Esophagus squamous epithelium (tissue), 5 donors: ENCODE measurements around the gene GBGT1. TPM values are rescaled to one million over a fixed set of nuclear protein-coding genes. Genes with fewer than 3 reads are reported as not detected.
A peak's percentile ranks its signal among the peaks of the same experiment; 100 is the strongest.

Experiments
- DNase-seq: peaks from one replicate; lab custom pipeline; 2025; lab: John Stamatoyannopoulos, UW
- H3K27ac ChIP-seq, 4 donors: fragments of 200-600 bp; sonication (generic); one replicate each; pipeline ENCODE4 v1.5.1; 2016 to 2019; ENCODE audit warnings: mild to moderate bottlenecking in 1 of 4
- H3K27me3 ChIP-seq, 4 donors: fragments of 200-600 bp; sonication (generic); 1 replicate in 3 of 4; 2 replicates in 1 of 4; pipeline versions ENCODE4 v1.5.1 to v1.6.0; 2017 to 2021; ENCODE audit warnings: antibody characterized with exemption in 1 of 4
- H3K36me3 ChIP-seq, 3 donors: fragments of 200-600 bp; sonication (generic); one replicate each; pipeline ENCODE4 v1.5.1; 2016 to 2019
- H3K4me1 ChIP-seq, 3 donors: fragments of 200-600 bp; sonication (generic); one replicate each; pipeline ENCODE4 v1.5.1; 2017 to 2019
- H3K4me3 ChIP-seq, 4 donors: fragments of 200-600 bp; sonication (generic); 1 replicate in 3 of 4; 2 replicates in 1 of 4; pipeline ENCODE4 v1.5.1; 2016 to 2019; ENCODE audit warnings: mild to moderate bottlenecking in 2 of 4, moderate library complexity in 1 of 4
- H3K9me3 ChIP-seq, 3 donors: fragments of 200-600 bp; sonication (generic); one replicate each; pipeline ENCODE4 v1.5.1; 2016 to 2019
- POLR2A ChIP-seq, 4 donors: fragments of 450-650 bp; IDR thresholded peaks; one replicate each; pipeline ENCODE4 v1.6.1; 2017; ENCODE audit warnings: antibody characterized with exemption in 4 of 4, mild to moderate bottlenecking in 4 of 4, moderate library complexity in 3 of 4
- WGBS, 2 donors: methylation state at CpG; one replicate each; pipeline ENCODE4 v1.1.5; 2018; 5-methylcytosine and 5-hydroxymethylcytosine counted together
- intact Hi-C: fragments of 100-400 bp; cut with DNase I; formaldehyde crosslinking; loops from one replicate; pipeline ENCODE4 v1.15.0; 2022
- total RNA-seq, 4 donors: library from RNA; depleted of rRNA; stranded (reverse); fragments of >200 nt; gene quantifications; one replicate each; pipeline ENCODE4 v1.1.0, GENCODE V29; 2016
- TF ChIP-seq, protein P1 (sequence below), 6 experiments: fragments of 450-650 bp in 4 of 6; fragments of 200-600 bp in 2 of 6; sonication (generic) in 2 of 6; IDR thresholded peaks; one replicate each; pipeline ENCODE4 v1.5.1; 2016 to 2019; ENCODE audit warnings: antibody characterized with exemption in 6 of 6, mild to moderate bottlenecking in 4 of 6, moderate library complexity in 4 of 6
- donor health status: DM: yes; HTN: yes; CAD: no.

Gene GBGT1
- total RNA-seq, 4 donors from 2014 or later, result 3.0 to 8.8 (median 3.8) TPM

DNA sequence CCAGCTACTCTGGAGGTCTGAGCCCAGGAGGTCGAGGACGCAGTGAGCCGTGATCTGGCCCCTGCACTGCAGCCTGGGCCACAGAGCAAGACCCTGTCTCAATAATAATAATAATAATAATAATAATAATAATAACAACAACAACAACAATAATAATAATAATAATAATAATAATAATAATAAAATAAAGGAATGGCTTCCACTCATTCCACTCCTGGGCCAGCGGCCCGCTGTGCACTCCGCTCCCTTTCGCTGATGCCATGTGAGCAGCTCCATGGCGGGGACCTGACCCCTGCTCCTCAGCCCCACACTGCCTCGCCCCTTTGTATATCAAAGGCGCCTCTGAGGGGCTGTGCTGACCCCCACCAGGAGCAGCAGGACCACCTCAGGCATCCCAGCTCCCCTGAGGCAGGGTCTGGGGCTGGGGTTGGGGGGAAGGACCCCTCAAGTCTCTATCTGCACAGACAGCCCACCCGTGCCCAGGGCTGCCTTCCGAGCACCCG, 20.0 kb downstream of the GBGT1 start:
- intact Hi-C loops, result loop anchor here (2.0 to 5.0 kb wide), 2 partner anchors 41 to 91 kb away; no protein-coding TSS in a partner anchor
- no peak for DNase-seq
- peak overlapping the region in 3 of 4 donors; percentile 40 to 65 (median 43) for H3K4me3 ChIP-seq

DNA sequence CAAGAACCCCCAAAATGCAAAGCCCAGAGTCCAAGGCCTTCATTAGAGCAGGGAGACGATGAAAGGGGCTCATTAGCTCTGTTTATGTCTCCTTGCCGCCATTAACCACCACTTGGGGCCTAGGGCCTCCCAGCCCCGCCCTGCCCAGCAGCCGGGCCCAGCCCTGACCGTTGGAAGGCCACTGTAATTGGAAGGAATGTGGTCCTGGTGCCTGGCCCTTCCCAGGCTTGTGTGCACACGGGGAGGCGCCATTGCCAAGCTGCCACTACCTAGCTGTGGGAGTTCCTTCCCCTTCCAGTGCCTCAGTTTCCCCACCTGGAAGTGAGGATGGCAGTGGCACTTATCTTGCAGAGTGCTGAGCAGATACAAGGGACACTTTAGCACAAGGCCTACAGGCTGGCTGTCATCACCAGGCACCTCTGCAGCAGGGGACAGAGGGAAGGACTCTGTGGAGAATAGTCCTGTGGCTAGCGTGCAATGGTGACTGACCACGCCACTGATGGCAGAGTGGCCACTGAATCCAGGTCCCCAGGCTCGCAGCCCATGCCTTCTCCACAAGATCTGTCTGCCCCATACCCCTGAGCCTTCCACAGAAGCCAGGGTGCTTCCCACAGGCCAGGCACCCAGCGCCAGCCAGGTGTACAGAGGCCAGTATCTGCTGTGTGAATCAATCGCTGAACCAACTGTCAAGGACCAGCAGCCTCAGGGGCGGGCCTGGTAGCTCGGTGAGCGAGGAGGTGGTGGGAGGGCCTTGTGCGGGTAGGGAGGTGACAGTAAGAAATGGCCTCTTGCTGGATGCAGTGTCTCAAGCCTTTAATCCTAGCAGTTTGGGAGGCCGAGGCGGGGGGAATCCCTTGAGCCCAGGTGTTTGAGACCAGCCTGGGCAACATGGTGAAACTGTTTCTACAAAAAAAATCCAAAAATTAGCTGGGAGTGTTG, 20.8 kb downstream of the GBGT1 start:
- TF ChIP-seq, protein P1, sequence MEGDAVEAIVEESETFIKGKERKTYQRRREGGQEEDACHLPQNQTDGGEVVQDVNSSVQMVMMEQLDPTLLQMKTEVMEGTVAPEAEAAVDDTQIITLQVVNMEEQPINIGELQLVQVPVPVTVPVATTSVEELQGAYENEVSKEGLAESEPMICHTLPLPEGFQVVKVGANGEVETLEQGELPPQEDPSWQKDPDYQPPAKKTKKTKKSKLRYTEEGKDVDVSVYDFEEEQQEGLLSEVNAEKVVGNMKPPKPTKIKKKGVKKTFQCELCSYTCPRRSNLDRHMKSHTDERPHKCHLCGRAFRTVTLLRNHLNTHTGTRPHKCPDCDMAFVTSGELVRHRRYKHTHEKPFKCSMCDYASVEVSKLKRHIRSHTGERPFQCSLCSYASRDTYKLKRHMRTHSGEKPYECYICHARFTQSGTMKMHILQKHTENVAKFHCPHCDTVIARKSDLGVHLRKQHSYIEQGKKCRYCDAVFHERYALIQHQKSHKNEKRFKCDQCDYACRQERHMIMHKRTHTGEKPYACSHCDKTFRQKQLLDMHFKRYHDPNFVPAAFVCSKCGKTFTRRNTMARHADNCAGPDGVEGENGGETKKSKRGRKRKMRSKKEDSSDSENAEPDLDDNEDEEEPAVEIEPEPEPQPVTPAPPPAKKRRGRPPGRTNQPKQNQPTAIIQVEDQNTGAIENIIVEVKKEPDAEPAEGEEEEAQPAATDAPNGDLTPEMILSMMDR (IDR thresholded peaks at IDR 0.05), result no peak
- no peak for TF ChIP-seq POLR2A (IDR thresholded peaks at IDR 0.05)
- Histone ChIP-seq H3K27ac (peak overlapping the region; percentile 34 to 45 (median 44)), H3K4me1 (peaks cover 58 to 100% (median 67%) of the 10 kb centered on the region in 3 donors), H3K36me3 (no peaks in the 10 kb centered on the region), H3K4me3 (no peak overlapping the region), H3K9me3 (no peaks in the 10 kb centered on the region), H3K27me3 (no peaks in the 10 kb centered on the region)
- DNase-seq, result no peak
- WGBS, 2 donors, result 70 to 75% methylated on average over 12 to 13 of the region's 18 CpGs
- intact Hi-C loops, result loop anchor here (5.0 kb wide), 1 partner anchor 91 kb away; no protein-coding TSS in a partner anchor

More for the DNA sequence above, 20.0 kb downstream of the GBGT1 start:
- Histone ChIP-seq H3K36me3 (no peaks in the 10 kb centered on the region), H3K27me3 (no peaks in the 10 kb centered on the region), H3K4me1 (peaks cover 61 to 100% (median 61%) of the 10 kb centered on the region in 3 donors), H3K27ac (peak overlapping the region; percentile 53 to 83 (median 82)), H3K9me3 (no peaks in the 10 kb centered on the region)
- WGBS, 2 donors, result 81 to 97% methylated on average over 9 to 10 of the region's 13 CpGs
- no peak for TF ChIP-seq POLR2A (IDR thresholded peaks at IDR 0.05)
- TF ChIP-seq, protein P1 (IDR thresholded peaks at IDR 0.05), result no peak

DNA sequence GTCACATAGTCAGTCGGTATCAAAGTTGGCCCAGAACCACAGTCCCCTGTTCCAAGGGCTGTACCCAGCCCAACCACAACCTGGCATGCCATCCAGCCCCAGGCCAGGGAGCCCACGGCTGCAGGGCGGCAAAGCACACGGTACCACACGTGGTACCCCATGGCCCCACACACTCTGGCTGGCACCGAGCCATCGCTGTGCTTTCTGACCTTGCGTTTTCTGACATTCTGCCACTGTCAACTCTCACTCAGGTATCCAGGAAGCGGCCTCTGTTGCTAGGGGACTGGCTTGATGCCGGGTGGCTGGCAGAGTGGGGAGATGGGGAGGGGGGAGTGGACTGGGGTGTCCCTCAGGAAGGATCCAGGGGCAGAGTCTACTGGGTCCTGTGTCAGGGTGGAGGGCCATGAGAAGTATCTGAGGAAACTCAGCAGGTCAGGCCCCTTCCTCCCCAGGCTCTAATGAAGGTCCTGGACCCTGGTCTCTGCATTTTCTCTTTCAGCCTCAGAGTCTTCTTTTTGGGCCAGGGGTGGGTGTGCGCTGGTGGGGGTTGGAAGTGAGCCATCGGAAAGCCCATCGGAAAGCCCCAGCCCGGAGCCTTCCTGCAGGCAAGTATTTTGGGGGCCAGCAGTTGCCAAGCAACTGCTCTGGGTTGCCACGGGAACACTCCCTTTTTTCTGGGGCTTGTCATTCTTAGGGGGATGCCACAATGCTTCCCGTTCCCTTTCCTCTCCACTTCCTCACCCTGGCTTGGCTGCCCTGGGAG, 21.7 kb downstream of the GBGT1 start:
- Histone ChIP-seq H3K27me3 (no peaks in the 10 kb centered on the region), H3K9me3 (no peaks in the 10 kb centered on the region), H3K4me3 (no peak overlapping the region), H3K4me1 (peaks cover 57 to 100% (median 66%) of the 10 kb centered on the region in 3 donors), H3K36me3 (no peaks in the 10 kb centered on the region), H3K27ac (peak overlapping the region; percentile 34 to 72 (median 44))
- intact Hi-C loops, result loop anchor here (5.0 kb wide), 1 partner anchor 90 kb away; no protein-coding TSS in a partner anchor
- 27 to 37% methylated on average over 12 to 14 of the region's 16 CpGs for whole genome bisulfite sequencing, 2 donors
- DNase-seq, result no peak
- TF ChIP-seq, protein P1 (IDR thresholded peaks at IDR 0.05), result no peak
- no peak for TF ChIP-seq POLR2A (IDR thresholded peaks at IDR 0.05)

DNA sequence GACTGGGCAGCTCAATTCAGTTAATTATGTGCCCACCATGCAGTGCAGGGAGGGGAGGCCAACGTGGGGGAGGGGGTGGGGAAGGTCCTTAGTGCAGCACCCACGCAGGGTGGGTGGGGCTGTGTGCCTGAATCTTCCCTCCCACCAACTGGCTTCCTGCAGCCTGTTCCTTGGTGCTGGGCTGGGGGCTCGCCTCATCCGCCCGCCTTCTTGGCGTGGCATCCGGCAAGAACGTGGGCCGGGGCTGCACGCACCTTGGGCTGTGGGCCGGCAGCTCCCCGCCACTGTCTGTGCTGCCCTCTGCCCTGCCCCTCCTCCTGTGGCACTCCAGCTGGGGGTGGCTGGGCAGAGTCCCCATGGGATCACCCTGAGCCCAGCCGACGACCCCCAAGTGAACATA, 23.1 kb downstream of the GBGT1 start:
- WGBS, 2 donors, result no CpG with 5 or more reads among the region's 14 CpGs
- peak overlapping the region in 3 of 4 donors; percentile 44 to 72 (median 45) for H3K27ac ChIP-seq
- DNase-seq, result no peak
- H3K4me3 ChIP-seq, result no peak overlapping the region
- intact Hi-C loops, result loop anchor here (5.0 kb wide), 1 partner anchor 88 kb away; no protein-coding TSS in a partner anchor
- no peaks in the 10 kb centered on the region for H3K9me3 ChIP-seq
- peaks cover 62 to 100% (median 74%) of the 10 kb centered on the region in 3 donors for H3K4me1 ChIP-seq
- TF ChIP-seq POLR2A (IDR thresholded peaks at IDR 0.05), result no peak
- TF ChIP-seq, protein P1 (IDR thresholded peaks at IDR 0.05), result no peak
- H3K36me3 ChIP-seq, result no peaks in the 10 kb centered on the region
- H3K27me3 ChIP-seq, result no peaks in the 10 kb centered on the region
